ENCODE data around the gene INPP5F.
"Not testable (repeated sequence)": the region's sequence is repeated elsewhere in the genome, so short reads cannot be mapped to it uniquely, and the experiment has no call there.

INPP5F gene

DNA sequence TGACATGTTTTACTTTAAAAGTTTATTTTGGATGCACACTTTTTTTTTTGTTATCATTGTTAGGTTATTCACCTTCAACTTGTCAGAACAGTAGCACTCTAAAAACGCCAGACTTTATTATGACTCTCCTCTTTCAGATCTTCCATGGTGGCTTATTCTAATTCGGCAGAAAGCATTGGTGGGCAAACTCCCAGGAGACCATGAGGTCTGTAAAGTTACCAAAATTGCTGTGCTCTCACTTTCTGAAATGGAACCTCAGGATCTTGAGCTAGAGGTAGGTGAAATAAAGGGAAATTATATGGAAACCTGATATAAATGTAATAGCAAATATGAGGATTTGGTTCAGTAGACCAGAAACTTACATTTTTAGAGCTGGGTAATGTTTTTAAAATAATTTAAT is 55.6 kb downstream of the INPP5F start:
- FAIRE-seq: no peak

DNA sequence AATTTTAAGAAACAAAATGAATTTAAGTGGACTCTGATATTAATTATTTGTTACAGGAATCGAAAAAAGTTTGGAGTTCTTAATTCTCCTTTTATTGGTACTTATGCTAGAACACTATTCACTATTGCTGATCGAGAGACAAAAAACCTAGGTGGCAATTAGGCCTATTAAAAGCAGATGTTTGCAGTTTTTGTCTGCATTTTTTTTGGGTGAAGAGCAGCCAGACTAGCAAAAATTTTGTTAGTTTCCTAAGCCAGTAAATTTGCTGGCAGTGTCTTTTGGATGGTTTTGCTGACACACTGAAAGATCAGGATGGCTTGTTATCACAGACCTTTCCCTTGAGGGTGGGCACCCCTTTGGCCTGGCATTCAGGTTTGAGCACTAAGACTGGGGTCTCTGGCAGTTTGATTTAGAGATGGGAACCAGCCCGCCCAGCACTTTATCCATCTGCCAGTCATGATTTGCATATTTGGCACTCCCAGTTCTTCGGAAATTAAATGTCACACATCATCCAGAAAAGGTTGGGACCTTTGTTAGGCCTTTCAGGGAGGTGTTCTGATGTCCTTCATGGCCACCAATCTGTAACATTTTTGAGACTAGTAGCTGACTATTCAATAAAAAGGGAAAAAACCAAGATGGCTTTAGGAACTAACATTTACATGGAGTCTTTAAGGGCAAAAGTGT is 57.3 kb downstream of the INPP5F start:
- no peak for FAIRE-seq

DNA sequence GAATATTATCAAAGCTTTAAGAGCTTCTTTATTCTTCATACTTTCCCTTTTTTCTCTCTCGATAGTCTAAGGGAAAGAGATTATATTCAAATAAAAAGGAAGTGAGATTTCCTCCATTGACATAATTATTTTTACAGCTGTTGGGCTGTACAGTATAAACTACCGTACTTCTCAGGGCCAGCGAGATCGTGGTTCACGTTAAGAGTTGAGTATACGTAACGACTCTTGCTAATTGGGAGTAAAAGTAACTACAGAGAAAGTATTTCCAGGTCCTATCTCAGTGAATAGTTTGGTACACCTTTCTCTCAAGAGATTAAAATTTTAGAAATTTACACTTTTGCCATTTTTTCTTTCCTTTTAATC is 57.8 kb downstream of the INPP5F start:
- no peak for FAIRE-seq

DNA sequence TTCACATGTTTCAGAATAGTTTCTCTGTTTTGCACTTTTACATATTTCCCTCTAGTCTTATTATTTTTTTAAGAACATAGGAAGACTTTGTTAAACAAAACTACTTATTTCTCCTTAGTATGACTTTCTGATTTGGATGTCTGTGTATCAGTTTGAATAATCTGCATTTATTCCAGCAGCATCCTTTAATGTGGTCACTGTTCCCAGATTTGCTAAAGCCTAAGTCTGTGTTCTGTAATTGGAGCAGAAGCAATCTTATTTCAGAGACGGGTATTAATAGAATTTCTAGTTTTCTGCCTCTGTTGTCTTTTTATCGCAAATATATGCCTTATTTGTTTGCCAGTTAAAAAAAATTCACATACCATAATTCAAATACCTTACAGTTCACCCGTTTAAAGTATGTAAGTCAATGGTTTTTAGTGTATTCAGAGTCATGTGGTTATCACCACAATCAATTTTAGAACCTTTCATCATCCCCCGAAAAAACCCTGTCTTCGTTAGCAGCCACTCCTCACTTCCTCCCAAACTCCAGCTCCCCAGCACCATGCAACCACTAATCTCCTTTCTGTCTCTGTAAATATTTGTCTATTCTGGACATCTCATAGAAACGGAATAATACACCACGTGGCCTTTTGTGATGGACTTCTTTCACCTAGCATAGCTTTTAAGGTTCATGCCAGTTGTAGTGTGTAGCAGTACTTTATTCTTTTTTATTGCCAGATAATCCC is 58.7 kb downstream of the INPP5F start:
- no peak for FAIRE-seq

DNA sequence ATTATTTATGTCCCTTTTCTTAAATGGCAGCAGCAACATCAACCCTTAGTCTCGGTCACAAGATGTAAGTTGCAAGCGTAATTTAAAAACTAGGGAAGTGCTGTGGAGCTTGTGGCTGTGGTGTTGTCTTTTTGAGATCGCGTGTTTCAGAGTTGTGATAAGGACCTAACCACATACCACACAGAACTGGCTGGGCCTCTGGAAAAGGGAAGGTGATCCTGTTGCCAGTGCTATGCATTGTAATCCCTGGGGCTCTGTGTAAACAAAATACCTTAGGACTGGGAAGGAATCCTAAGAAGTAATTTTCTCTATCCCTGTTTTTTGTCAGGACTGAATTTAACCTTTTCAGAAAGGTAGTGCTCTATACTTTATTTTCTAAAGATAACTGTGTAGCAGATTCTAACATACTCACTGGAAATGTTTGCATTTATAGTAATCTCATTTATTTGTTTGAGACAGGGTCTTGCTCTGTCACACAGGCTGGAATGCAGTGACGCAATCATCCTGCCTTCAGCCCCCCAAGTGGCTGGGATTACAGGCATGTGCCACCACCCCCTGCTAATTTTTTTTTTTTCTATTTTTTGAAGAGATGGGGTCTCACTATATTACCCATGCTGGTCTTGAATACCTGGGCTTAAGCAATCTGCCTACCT is 60.4 kb downstream of the INPP5F start:
- FAIRE-seq: no peak

DNA sequence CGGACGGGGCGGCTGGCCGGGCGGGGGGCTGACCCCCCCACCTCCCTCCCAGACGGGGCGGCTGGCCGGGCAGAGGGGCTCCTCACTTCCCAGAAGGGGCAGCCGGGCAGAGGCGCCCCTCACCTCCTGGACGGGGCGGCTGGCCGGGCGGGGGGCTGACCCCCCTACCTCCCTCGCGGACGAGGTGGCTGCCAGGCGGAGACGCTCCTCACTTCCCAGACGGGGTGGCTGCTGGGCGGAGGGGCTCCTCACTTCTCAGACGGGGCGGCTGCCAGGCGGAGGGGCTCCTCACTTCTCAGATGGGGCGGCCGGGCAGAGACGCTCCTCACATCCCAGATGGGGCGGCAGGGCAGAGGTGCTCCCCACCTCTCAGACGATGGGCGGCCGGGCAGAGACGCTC is 69.3 kb downstream of the INPP5F start:
- FAIRE-seq: not testable (repeated sequence)

DNA sequence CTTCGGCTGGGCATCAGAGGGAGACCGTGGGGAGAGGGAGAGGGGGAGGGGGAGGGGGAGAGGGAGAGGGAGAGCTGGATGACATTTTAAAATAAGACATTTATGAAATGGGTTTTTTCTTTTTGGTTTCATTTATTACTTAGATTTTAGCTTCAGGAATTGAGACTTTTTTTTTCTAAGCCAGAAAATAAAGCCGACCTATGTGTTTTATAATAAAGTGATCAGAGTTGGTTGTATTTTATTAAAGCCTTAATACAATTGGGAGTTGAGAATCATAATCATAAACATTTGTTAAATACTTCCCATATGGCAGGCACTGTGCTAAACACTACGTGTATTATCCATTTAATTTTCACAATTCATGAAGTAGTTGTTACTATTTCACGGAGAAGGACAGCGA is 70.2 kb downstream of the INPP5F start:
- no peak for FAIRE-seq

DNA sequence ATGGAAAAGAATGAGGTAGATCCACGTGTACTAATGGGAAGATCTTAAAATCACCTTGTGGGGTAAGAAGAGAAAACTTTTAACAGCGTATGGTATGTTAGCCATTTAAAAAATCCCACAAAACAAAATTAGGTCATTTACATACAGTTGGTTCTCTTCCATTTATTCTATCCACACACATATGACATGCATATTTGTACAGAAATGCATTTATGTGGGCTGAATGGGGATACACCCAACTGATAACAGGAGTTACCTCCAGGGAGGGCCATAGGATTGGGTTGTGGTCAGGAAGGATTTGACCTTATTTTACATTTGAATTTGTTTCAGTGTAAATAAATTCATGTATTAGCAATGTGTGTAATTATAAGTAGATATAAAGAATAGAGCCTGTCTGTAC is 75.3 kb downstream of the INPP5F start:
- FAIRE-seq: no peak

DNA sequence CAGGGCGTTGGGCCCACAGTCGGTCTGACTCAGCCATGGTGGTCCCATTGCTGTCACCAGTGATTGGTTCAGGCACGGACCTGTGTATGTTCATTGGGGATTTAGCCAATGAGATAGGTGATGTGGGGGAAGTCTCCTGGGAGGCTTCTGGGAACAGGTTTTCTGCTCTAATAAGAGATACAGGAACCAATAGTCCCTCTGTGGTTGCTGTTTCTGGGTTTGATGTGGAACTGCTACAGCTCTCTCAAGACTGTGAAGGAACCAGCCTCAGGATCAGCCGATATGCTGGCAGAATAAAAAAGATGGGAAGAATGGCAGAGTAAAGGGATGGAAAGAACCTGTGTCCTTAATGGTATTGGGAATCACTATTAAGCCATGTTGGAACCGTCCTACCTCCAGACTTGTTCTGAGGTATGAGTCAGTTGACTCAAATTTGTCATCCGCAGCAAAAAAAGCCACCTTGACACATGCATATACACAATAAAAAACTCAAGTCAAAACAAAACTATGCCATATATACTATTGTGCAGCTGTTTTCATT is 76.2 kb downstream of the INPP5F start:
- FAIRE-seq: no peak

DNA sequence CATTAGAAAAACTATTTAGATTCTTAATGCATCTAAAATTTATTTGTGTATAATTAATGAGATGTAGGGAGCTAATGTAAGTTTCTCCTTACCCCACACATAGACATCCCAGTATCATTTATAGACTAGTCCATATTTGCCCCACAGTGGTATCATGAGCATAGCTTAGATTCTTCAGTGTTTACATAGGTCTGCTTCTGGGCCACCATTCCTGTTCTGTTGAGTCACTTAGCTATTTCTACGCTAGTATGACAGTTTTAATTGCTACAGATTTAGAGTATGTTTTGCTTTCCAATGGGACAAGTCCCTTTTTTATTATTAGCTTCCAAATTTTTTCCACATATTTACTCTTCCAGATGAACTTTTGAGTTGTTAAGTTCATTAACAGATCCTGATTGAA is 77.4 kb downstream of the INPP5F start:
- no peak for FAIRE-seq

DNA sequence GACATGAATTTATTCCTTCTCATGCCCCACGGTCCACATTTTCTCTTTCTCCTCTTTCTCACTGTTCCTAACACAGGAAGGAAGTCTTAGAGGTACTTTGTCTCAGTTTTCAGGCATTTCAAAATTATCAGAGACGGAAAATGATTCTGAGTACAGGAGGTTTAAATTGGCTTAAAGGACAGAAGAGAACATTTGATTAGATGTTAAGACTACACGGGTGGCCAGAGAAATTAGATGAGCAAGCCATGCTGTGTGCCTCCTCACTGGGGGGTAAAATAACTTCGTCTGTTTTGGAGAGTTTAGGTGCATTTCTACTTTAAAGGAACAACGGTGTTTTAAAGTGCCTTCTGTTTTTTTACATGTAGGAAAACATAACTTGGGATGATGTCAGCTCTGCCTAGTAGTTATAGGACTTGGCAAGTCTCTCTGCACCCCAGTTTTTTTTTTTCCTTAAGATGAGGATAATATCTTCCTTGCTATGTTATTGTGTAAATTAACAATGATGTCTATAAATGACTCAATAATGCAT is 79.9 kb downstream of the INPP5F start:
- no peak for FAIRE-seq

DNA sequence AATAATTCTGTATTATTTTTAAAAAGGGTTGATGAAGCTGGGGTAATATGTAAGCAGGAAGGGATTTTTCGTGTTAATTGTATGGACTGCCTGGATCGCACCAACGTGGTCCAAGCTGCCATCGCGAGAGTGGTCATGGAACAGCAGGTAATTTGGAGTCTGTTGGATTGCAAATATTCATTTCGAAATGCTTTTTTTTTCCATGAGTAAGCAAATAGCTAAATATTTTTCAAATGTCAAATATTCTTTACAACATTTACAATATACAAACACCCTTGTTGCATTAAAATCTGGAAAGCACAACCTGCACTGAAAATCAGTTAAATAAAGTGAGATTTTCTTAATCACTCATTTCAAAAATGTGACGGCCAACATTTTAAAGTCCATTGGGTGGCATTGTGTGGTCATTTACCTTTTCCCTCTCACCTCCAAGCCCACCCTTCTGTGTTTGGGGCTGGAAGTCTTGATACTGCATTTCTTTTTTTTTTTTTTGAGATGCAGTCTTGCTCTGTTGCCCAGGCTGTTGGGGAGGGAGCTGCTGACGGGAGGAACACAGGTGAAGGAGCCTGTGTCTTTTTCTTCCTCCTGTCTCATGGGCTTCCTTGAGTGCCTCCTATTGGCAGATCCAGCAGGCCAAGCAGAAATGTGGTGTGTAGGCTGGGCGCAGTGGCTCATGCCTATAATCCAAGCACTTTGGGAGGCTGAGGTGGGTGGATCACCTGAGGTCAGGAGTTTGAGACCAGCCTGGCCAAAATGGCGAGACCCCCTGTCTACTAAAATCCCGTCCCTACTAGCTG is 80.7 kb downstream of the INPP5F start:
- FAIRE-seq: no peak

DNA sequence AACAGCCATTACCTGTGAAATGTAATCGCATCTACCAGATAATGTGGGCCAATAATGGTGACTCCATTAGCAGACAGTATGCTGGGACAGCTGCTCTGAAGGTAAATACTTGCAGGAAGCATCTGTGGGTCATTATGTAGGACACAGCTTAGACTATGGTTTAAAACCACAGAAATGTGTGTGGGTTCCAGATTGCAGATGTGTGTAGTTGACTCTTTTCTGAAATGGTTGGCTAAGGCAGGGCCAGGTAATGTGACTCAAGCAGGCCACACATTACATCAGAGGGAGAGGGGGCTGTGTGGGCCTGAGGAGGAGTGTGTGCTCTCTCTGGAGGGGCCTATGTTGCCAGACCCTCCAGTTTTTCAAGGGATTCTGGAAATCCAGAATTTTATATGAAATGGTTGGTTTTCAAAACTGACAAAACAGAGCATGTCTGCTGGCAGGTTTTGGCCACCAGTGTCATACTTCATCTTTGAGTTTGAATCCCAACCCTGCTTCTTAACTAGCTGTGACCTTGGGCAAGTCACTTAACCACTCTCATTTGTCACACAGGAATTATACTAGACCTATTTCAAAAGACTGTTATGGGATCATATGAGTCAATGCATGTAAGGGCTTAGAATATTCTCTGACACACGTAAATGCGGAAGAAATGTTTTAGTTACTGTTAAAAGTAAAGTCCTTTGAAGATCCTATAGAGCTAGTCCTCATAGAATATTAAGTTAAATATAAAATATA is 82.3 kb downstream of the INPP5F start:
- no peak for FAIRE-seq

DNA sequence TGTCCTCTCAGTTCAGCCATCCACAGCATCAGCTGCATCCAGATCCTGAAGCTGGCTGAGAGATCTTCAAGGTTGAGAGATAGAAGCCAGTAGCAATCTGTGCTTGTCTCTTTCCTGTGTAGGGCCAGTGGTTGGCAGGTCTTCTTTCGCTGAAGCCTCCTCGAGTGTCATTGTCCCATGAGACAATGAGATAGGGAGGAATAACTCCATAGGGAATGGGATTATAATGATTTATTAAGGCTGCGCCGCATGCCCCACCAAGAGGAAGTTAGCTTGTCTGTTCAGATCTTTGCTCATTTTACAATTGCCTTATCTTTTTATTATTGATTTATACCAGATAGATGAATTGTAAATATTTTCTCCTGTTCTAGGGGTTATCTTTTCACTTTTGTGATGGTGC is 85.3 kb downstream of the INPP5F start:
- FAIRE-seq: no peak

DNA sequence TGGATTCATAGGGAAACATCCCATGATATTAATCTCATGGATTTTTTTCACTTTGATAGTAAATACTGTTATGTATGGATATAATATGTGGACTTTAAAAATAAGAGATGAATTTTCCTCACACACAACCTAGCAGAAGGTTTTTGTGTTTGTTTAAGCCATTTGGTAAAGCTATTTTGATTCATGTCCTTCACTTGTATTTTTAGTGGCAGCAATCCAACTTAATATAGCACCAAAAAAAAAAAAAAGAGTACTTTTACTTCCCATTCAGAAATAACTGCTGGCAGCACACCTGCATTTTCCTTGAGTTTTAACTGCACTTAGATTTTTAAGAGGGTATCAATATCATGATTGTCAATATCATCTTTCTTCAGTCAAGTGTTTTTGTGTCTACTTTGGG is 86.8 kb downstream of the INPP5F start:
- FAIRE-seq: no peak

DNA sequence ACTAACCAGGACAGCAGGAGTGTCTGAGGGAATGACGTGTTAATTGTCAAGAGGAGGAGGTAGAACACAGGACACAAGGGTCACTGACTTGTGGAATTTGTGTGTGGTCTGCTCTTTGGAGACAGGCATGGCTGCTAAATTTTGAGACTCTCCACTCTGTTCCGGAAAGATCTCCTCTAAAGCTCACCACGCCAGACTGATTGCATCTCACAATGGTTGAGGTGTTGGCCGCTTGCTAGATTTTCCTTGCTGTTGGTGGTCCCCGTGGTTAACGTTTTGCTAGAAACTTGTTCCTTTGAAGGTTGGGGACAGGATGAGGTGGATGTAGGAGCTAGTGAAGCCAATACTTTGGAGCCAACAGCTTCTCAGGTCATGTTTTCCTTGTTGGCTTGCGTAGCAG is 89.8 kb downstream of the INPP5F start:
- no peak for FAIRE-seq

DNA sequence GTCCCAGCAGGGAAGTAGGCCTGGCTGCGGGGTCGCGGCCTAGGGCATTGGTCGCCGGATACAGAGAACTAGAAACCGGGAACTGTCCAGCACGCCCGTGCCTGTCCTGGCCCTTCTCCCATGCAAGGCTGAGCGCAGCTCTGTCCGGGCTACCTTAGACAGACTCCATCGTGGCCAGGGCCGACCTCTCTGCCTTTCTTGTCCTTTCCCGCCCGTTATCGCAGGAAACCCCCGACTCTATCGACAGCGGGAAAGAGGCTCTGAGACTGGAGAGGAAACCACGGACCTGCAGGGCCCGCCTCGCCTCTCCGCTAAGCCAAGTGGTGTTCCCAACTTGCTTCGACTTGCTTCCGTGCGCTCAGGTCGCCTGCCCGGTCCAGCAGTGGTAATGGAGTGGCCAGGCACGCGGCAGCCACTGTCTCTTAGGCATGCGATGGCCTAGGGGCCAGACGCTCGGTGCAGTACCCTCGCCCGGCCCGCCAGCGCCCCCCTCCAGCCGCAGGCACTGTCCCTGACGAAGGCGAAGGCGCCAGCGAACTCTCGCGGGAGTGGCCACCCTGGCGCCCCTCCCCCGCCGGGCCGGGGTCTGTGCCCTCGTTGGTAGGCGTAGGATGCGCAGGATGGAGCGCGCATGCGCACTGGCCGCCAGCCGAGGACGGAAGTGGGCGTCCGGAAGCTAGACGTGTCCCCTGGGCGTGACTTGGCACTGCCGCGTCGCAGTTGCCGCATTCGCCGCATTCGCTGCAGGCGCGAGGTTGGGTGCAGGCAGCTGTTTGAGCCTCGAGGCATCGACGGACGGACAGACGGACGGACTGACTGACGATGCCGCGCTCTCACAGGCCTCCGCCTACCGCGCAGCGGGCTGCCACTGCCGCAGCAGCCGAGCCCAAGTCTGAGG is 92.4 kb downstream of the INPP5F start:
- no peak for FAIRE-seq

DNA sequence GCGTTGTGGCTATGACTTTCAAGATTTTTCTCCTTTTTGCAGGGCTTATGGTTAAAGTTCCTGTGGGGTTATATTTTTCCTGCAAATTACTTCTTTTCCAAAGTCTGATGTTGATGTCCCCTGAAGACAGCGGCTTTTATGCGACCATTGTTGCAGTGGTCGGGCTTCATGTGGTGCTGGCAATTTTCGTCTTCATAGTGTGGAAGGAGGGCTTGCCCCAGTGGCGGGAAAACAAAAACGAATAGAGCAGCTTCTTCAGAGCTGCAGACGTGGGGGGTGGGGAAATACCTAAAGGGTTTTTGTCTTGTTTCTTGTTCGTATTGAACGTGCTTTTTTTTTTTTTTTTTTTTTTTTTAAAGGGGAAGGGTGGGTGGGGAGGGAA is 93.0 kb downstream of the INPP5F start:
- FAIRE-seq: no peak

DNA sequence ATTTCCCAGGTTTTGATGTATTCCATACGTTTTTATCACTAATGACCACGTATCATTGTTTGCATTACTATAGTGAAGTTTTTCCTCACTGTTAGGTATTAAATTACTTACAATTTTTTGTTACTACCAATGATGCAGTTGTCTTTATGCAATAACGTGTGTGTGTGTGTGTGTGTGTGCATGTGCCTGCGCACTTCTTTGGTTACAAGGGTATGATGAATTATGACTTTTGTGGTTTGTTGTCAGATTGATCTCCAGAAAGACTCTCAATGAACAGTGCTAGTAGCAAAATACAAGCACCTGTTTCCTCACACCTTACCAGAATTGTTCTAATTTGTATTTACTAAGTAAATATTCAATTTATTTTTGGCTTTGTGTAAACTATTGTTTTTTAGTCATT is 95.3 kb downstream of the INPP5F start:
- no peak for FAIRE-seq

DNA sequence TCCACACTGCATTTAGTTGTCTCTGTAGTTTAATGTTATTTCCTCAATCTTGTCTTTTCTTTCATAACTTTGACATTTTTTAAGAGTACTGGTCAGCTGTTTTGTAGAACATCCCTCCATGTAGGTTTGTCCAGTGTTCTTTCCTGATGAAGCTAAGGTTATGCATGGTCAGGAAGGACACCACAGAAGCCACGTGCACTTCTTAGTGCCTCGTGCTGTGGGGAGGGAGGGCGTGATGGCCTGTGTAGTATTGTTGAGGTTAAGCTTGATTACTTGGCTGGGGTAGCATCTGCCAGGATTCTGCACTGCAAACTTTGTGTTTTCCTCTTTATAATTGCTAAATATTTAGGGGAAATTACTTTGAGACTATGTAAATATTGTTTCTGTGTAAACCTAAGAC is 98.4 kb downstream of the INPP5F start:
- FAIRE-seq: no peak

DNA sequence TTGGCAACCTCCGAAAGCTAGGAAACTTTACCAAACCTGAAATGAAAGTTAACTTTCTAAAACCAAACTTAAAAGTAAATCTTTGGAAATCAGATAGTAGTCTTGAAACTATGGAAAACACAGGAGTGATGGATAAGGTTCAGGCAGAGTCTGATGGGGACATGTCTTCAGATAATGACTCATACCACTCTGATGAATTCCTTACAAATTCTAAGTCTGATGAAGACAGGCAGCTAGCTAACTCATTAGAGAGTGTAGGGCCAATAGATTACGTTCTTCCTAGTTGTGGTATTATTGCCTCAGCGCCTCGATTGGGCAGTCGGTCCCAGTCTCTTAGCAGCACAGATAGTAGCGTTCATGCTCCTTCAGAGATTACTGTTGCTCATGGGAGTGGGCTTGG is 100.9 kb downstream of the INPP5F start:
- no peak for FAIRE-seq
